Measurements from ENCODE around the gene TBC1D30.

DNA sequence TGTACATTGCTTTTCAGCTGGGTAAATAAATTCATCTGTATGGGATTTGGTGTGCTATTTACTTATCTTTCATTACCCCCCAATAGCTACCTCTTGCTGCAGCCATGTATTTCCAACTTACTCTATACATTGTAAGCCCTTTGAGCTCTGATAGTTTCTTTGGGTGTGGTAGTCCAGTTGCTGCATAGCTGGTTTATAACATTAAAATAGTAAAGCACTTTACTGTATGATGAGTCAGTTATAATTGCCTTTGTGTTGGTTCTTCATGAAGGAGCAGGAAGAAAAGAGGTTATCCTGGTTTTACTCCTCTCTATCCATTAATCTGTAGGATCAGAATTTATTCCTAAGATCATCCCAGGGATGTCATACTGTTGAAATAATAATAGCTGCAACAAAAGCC lies 15.7 kb downstream of the TBC1D30 start:
- no peak for TF ChIP-seq CTCF (IDR thresholded peaks at IDR 0.05; ENCODE audit: insufficient read depth, low read length, poor library complexity, severe bottlenecking)
- TF ChIP-seq EZH2phosphoT487 (conservative IDR thresholded peaks at IDR 0.05; ENCODE audit: low read length), result no peak

Data from SU-DHL-6 (cell line).